Measurements from ENCODE around the gene ERFE.

Gene ERFE

GRCh38 chr2:238127165-238128060 lies 31.4 kb upstream of the ERFE start:
- no peaks in the 10 kb centered on the region for H3K36me3 ChIP-seq (replicated peaks; ENCODE audit: low read depth, low read length)
- no peak for TF ChIP-seq EZH2phosphoT487 (IDR thresholded peaks at IDR 0.05; ENCODE audit: low read depth)
- no peak for TF ChIP-seq CTCF (IDR thresholded peaks at IDR 0.05; ENCODE audit: low read depth, low read length)
- H3K4me3 ChIP-seq (ENCODE audit: low read length): no peak overlapping the region
- no peaks in the 10 kb centered on the region for H3K27me3 ChIP-seq (ENCODE audit: low read depth, low read length)
- 0 out of 2 replicates have a peak, but pooled peaks cover 4% of the 10 kb centered on the region for H3K9me3 ChIP-seq (ENCODE audit: insufficient read depth, low read length)
- no peaks in the 10 kb centered on the region for H3K4me1 ChIP-seq (ENCODE audit: low read length)
- H2AFZ ChIP-seq (ENCODE audit: low read depth, low read length): no peak overlapping the region
- H4K20me1 ChIP-seq (ENCODE audit: insufficient read depth, low read length): no peaks in the 10 kb centered on the region
- H3K79me2 ChIP-seq (ENCODE audit: low read length): no peaks in the 10 kb centered on the region
- H3K4me2 ChIP-seq (ENCODE audit: low read length): no peak overlapping the region
- H3K9ac ChIP-seq (ENCODE audit: low read length): no peak overlapping the region
- H3K27ac ChIP-seq (ENCODE audit: low read length): no peak overlapping the region

- Histone ChIP-seq H3K27ac (ENCODE audit: low read length) (no peak overlapping the region), H3K79me2 (ENCODE audit: low read length) (no peaks in the 10 kb centered on the region), H4K20me1 (ENCODE audit: insufficient read depth, low read length) (no peaks in the 10 kb centered on the region), H3K4me3 (ENCODE audit: low read length) (no peak overlapping the region), H3K9me3 (ENCODE audit: insufficient read depth, low read length) (0 out of 2 replicates have a peak, but pooled peaks cover 4% of the 10 kb centered on the region), H2AFZ (ENCODE audit: low read depth, low read length) (no peak overlapping the region), H3K4me2 (ENCODE audit: low read length) (no peak overlapping the region), H3K9ac (ENCODE audit: low read length) (no peak overlapping the region), H3K36me3 (replicated peaks; ENCODE audit: low read depth, low read length) (no peaks in the 10 kb centered on the region), H3K4me1 (ENCODE audit: low read length) (no peaks in the 10 kb centered on the region), H3K27me3 (ENCODE audit: low read depth, low read length) (no peaks in the 10 kb centered on the region)
- TF ChIP-seq EZH2phosphoT487 (IDR thresholded peaks at IDR 0.05; ENCODE audit: low read depth): no peak
- no peak for TF ChIP-seq CTCF (IDR thresholded peaks at IDR 0.05; ENCODE audit: low read depth, low read length)
These were observed 30.7 kb upstream of the ERFE start for GRCh38 chr2:238128061-238128440.

- H3K4me3 ChIP-seq (ENCODE audit: low read length): no peak overlapping the region
- no peaks in the 10 kb centered on the region for H3K27me3 ChIP-seq (ENCODE audit: low read depth, low read length)
- 0 out of 2 replicates have a peak, but pooled peaks cover 4% of the 10 kb centered on the region for H3K9me3 ChIP-seq (ENCODE audit: insufficient read depth, low read length)
- H3K36me3 ChIP-seq (replicated peaks; ENCODE audit: low read depth, low read length): no peaks in the 10 kb centered on the region
- no peak overlapping the region for H3K9ac ChIP-seq (ENCODE audit: low read length)
- H4K20me1 ChIP-seq (ENCODE audit: insufficient read depth, low read length): no peaks in the 10 kb centered on the region
- no peak overlapping the region for H3K4me2 ChIP-seq (ENCODE audit: low read length)
- no peak overlapping the region for H2AFZ ChIP-seq (ENCODE audit: low read depth, low read length)
- H3K27ac ChIP-seq (ENCODE audit: low read length): no peak overlapping the region
- H3K4me1 ChIP-seq (ENCODE audit: low read length): no peaks in the 10 kb centered on the region
- TF ChIP-seq CTCF (IDR thresholded peaks at IDR 0.05; ENCODE audit: low read depth, low read length) (no peak), EZH2phosphoT487 (IDR thresholded peaks at IDR 0.05; ENCODE audit: low read depth) (no peak)
- no peaks in the 10 kb centered on the region for H3K79me2 ChIP-seq (ENCODE audit: low read length)
These were observed 30.2 kb upstream of the ERFE start for GRCh38 chr2:238128534-238129001.

GRCh38 chr2:238129166-238130010 lies 29.4 kb upstream of the ERFE start:
- H3K27me3 ChIP-seq (ENCODE audit: low read depth, low read length): no peaks in the 10 kb centered on the region
- no peak overlapping the region for H3K4me3 ChIP-seq (ENCODE audit: low read length)
- no peaks in the 10 kb centered on the region for H3K4me1 ChIP-seq (ENCODE audit: low read length)
- H2AFZ ChIP-seq (ENCODE audit: low read depth, low read length): no peak overlapping the region
- TF ChIP-seq CTCF (IDR thresholded peaks at IDR 0.05; ENCODE audit: low read depth, low read length): no peak
- TF ChIP-seq EZH2phosphoT487 (IDR thresholded peaks at IDR 0.05; ENCODE audit: low read depth): no peak
- H3K36me3 ChIP-seq (replicated peaks; ENCODE audit: low read depth, low read length): no peaks in the 10 kb centered on the region
- no peak overlapping the region for H3K27ac ChIP-seq (ENCODE audit: low read length)
- 0 out of 2 replicates have a peak, but pooled peaks cover 4% of the 10 kb centered on the region for H3K9me3 ChIP-seq (ENCODE audit: insufficient read depth, low read length)
- H3K4me2 ChIP-seq (ENCODE audit: low read length): no peak overlapping the region
- H3K79me2 ChIP-seq (ENCODE audit: low read length): no peaks in the 10 kb centered on the region
- no peaks in the 10 kb centered on the region for H4K20me1 ChIP-seq (ENCODE audit: insufficient read depth, low read length)
- no peak overlapping the region for H3K9ac ChIP-seq (ENCODE audit: low read length)

All from OCI-LY3 (cell line).